GM12874 (cell line): ENCODE results near the gene MAP9.

Experiments
- TF ChIP-seq, protein P1 (sequence below): IDR thresholded peaks from 2 replicates; pipeline ENCODE4 v1.5.1; 2011; ENCODE audit warnings: low read depth, mild to moderate bottlenecking, control low read depth, low read length, moderate library complexity; ENCODE audit not compliant: insufficient read depth

MAP9 gene

DNA sequence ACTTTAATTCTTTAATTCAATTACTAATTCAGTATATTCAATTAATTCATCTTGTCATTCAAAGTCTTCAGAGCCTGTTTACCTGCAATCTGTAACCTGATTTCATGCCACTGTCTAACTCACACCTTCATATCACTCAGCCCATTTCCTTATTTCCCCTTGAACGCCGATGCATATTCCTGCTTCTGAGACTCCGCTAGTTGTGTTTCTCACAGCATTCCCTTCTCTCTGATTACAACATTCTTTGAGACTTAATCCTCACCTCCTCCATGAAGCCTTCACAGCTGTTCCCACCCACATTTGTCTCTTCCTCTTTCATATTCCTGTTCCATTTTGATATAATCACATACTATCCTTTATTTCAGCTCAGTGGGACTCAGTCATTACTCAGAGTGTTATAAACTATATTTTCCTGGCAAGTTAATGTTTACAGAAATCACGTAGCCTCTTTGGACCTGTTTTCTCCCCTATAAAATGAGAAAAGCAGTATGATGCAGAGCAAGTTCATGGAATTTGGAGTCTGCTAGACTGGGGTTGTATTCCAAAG lies 69.0 kb downstream of the MAP9 start:
- TF ChIP-seq, protein P1, sequence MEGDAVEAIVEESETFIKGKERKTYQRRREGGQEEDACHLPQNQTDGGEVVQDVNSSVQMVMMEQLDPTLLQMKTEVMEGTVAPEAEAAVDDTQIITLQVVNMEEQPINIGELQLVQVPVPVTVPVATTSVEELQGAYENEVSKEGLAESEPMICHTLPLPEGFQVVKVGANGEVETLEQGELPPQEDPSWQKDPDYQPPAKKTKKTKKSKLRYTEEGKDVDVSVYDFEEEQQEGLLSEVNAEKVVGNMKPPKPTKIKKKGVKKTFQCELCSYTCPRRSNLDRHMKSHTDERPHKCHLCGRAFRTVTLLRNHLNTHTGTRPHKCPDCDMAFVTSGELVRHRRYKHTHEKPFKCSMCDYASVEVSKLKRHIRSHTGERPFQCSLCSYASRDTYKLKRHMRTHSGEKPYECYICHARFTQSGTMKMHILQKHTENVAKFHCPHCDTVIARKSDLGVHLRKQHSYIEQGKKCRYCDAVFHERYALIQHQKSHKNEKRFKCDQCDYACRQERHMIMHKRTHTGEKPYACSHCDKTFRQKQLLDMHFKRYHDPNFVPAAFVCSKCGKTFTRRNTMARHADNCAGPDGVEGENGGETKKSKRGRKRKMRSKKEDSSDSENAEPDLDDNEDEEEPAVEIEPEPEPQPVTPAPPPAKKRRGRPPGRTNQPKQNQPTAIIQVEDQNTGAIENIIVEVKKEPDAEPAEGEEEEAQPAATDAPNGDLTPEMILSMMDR, result no peak

DNA sequence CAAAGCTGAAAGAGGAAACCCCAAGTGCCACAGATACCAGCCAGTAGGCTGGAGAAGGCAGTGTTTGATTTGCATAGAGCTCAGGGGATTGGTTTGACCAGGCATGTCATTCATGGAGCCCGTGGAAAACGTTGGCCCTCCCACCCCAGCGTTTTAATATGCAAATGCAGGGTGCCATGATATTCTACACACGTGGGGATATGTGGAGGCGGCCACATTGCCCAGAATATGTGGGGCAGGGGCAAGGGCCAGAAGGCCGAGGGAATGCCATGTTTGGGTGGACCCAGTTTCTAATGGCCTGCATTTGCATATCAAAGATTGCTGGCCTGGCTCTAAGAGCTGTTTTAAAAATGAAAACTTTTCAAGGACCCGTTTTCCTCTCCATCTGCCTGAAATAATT lies 71.1 kb downstream of the MAP9 start:
- TF ChIP-seq, protein P1, result no peak

DNA sequence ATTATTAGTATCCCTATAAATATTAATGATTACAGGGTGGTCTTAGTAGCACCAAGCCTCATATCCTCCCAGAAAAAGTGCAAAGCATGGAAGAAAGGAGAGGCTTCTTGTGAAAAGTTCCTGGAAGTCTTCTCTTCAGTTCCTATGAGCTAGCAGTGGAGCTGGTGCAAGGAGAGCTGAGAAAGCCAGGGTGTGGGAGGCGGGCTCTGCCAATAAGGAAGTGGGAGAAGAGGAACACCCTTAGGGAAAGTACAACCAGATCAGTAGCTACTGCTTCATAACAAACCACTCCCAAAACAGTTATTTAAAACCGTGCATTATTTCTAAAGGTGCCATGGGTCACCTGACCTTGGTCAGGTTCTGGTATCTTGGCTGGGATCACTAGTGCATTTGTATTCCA lies 72.4 kb downstream of the MAP9 start:
- TF ChIP-seq, protein P1, result no peak

DNA sequence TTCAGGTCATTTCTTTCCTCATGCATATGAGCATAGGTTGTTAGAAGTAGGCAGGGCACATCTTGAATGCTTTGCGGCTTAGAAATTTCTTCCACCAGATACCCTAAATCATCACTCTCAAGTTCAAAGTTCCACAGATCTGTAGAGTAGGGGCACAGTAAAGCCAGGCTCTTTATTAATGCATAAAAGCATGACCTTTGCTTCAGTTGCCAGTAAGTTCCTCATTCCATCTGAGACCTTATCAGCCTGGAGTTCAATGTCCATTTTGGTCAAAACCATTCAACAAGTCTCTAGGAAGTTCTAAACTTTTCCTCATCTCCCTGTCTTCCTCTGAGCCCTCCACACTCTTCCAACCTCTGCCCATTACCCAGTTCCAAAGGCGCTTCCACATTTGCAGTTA lies 77.7 kb downstream of the MAP9 start:
- TF ChIP-seq, protein P1, result no peak
